ENCODE measurements around the gene BROX.
"Not testable (repeated sequence)": the region's sequence is repeated elsewhere in the genome, so short reads cannot be mapped to it uniquely, and the experiment has no call there.

BROX gene, protein sequence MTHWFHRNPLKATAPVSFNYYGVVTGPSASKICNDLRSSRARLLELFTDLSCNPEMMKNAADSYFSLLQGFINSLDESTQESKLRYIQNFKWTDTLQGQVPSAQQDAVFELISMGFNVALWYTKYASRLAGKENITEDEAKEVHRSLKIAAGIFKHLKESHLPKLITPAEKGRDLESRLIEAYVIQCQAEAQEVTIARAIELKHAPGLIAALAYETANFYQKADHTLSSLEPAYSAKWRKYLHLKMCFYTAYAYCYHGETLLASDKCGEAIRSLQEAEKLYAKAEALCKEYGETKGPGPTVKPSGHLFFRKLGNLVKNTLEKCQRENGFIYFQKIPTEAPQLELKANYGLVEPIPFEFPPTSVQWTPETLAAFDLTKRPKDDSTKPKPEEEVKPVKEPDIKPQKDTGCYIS

DNA sequence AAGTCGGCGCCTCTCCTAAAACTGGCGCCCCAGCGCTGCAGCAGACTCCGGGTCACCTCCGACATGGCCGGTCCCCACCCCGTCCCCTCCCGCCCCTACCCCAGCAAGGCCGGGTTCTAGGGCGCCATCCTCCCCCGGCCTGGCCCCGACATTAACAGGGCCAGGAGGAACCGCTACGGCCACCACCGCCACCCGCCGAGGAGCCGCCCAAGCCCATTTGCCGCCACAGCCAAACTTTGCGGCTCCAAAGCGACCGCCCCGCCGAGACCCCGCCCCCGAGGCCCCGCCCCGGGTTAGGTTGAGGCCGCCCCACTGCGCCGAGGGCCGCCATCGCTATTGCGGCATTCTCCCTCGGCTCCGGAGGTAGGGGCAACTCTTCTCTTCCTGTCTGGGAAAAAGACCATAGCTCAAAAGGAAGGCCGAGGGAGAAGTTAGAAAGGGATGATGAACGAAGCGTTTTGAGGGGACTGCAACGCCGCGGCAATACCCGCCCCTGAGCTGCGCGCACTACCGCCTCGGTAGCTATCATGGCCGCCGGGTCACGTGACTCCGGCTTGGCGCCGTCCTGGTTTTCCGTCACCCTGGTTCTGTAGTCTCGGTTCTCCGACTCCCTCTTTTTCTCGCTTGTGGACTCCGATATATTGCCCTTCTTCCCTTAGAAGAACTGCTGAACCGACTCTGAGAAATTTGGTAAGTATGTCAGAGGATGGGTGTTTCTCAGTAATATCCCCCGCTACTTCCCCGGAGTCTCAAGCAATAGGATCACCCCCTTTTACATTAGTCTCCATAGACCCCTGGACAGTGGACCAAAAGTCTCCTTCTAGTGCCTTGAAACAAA is at the start of gene BROX, which contains the start of gene AIDA:
BROX (plus strand) TSS at position 312 of the 838 bp plus-strand sequence. CDS start 3,136 bp downstream, outside the sequence.
AIDA (minus strand) TSS at position 239 of the 838 bp plus-strand sequence; CDS start at position 65, 174 bp downstream.
- peak; percentile 94 for DNase-seq

DNA sequence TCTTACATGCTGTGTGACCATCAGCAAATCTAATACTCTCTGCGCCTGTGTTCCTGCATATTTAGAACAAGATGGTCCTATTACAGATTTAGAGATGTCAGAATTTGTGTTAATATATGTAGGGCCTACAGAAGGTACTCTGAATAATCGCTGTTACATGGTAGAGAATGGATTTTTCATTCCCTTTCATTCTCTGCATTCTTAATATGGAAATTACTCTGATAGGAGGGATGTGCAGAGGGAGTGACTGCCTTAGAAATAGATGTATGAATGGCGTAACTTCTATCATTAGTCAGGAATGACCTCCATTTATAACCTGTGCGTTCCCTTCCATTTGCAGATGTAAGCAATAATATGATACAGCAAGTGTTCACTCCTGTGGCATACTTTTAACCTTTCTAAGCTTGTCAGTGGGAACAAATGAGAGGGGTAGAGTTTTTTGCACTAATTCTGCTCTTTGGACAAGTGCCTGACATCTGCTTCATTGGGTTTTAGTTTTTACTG is 48.9 kb upstream of the BROX start:
- no peak for DNase-seq

- no peak for DNase-seq
Observed at GRCh38 chr1:222665964-222666363, 46.4 kb upstream of the BROX start.

GRCh38 chr1:222668184-222668583 is 44.2 kb upstream of the BROX start:
- not testable (repeated sequence) for DNase-seq

DNA sequence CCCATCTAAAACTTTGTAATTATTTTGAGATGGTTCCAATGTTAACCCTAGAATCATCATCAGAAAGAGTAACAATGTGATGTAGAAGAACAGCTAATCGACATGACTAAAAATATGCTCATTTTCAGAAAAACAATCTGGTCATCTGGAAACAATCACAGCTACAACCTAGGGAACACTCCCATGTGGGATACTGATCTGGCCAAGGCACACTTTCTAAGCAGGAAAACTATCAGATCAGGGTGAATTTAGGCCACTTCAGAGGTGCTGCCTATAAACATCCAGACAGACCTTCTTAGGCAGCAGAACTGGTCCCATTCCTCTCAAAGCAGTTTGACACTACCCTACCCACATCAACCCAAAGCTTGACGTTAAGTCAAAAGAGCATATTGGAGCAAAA is 43.3 kb upstream of the BROX start:
- DNase-seq = not testable (repeated sequence)

GRCh38 chr1:222670110-222670509 is 42.3 kb upstream of the BROX start:
- no peak for DNase-seq

GRCh38 chr1:222680080-222680479 is 32.3 kb upstream of the BROX start:
- no peak for DNase-seq

DNA sequence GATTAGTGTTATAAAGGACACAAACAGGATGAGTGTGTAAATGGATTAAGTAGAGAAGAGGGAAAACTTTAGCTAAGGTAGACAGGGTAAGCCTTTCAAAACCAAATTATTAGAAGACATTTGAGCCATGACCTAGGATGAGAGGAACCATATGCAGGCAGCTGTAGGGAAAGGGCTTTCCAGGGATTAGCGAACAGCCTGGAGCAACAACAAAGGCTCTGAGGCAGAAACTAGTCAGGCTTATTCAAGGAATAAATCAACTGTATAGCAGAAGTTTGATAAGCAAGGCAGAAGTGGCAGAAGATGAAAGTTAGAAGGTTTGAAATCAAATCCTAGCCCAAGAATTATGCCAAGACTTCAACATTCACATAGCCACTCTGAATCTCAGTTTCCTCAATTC is 21.3 kb upstream of the BROX start:
- no peak for DNase-seq

DNA sequence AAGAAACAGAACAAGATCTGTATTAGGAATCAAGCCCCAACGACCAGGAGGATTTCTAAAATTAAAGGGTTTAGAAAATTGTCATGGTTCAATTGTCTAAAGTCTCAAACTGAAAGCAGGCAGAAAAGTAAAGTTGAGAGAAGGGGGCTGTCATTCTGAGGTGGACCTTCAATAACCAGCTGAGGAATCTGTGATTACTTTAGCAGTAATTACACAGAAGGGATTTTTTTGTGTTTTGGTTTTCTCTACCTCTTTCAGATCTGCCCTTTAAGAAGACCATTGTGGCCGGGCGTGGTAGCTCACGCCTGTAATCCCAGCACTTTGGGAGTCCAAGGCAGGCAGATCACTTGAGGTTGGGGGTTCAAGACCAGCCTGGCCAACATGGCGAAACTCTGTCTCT is 17.4 kb upstream of the BROX start:
- no peak for DNase-seq

GRCh38 chr1:222696741-222697140 is 15.6 kb upstream of the BROX start:
- DNase-seq = no peak

GRCh38 chr1:222697203-222697602 is 15.2 kb upstream of the BROX start:
- DNase-seq = no peak

- no peak for DNase-seq
Observed at GRCh38 chr1:222697826-222698225, 14.5 kb upstream of the BROX start.

DNA sequence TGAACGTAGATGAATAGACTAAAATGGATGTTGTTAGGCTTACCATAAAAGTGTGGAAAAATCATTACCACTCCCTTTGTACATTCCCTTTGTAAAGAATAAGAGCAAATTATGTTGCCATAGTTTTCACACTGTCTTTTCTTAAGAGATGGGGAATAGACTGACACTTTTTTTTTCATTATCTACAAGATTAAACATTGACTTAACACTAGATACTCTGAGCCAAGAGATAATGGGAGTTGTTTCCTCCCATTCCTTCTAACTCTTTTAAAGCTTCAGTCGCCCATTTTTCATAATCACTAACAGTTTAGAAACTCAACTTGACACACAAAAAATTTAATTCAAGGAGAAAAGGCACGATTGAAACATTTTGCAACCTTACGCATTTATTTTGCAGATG is 10.2 kb upstream of the BROX start:
- no peak for DNase-seq

- no peak for DNase-seq
Observed at GRCh38 chr1:222704260-222704659, 8.1 kb upstream of the BROX start.

DNA sequence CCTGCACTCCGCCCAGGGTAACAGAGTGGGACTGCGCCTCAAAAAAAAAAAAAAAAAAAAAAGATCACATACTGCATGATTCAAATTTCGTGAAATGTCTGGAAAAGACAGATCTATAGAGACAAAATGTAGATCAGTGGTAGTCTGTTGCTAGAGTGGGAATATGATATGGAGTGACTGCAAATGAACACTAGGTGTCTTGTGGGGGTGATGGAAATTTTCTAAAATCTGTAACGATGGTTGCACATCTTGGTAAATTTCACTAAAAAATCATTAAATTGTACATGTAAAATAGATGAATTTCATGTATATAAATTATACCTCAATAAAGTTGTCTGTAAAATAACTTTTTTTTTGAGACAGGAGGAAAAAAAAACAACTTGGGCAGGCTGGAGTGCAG is 5.5 kb upstream of the BROX start:
- no peak for DNase-seq

DNA sequence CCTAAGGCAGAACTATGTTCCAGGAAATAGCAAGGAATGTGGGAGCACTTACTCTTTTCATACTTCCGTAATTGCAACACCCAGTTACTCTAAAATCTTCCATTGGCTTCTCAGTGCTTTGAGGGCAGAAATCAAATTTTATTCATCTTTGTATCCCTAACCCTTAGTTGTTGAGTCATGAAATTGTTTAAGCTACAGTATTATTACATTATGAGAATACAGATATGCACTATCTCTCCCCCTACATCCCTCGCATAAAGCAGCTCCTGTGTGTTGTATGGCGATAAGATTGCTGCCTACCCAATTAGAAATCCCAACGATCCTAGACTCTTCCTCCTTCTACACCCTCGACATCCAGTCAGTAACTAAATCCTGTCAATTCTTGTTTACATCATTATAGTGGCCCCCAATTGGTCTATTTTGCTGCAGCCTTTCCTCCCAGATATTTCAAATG is 2.6 kb upstream of the BROX start:
- DNase-seq = no peak

- peak; percentile 76 for DNase-seq
Observed at GRCh38 chr1:222711319-222712252, 778 bp upstream of the BROX start.

DNA sequence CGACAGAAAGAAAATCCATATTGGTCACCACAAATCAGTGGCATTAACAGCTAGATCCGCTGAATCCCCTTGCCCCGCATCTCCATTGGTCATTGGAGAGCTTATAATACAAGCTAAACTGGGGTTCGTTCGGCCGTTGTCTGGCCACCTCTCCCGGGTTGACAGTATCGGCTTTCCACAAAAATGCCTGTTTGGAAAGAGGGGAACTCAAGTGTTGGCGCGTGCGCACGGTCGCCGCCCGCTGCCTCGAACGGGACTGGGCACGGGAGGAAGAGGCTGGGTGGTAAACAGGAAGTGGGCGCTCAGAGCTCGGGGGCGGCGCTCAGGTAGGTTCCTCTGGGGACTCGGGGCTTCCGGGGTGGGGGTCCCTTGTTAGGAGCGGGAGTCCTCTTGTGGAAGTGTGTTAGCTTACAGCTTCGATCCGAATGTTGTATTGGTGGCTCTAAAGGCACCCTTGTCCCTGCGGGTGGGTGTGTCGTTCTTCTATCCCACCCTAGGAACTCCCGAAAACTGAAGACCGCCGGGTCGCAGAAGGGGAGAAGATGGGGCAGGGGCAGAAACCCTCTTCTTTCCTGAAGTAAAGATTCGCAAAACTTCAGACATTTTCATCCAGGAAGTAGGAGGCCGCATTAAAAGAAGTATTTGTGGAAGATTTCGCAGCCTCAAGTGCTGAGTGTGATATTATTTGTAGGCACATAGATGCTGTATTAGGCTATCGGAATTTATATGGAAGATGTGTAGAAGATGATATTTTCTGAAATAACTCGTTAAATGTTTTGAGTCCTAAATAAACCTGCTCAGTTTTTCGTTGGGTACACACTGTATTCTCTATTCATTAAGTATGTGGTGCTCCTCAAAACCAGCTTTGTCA is 962 bp downstream of the BROX start:
- peak; percentile 98 for DNase-seq

GRCh38 chr1:222716393-222716792 is 4.0 kb downstream of the BROX start:
- DNase-seq = no peak

DNA sequence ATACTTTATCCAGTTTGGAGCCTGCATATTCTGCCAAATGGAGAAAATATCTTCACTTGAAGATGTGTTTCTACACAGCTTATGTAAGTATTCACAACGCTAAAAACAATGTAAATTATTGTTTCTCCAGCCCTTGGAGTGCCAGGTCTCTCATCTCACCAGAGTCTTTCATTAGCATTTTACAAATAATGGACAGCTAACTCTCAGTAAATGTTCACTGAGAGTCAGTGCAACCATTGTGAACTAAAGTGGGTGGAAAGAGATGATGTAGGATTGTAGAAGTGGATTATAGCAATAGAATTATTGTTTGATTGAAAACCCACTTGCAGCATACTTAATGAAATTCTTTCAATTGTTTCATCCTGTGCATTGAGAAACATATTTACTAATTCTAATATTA is 16.4 kb downstream of the BROX start:
- DNase-seq = no peak

GRCh38 chr1:222730866-222731265 is 18.5 kb downstream of the BROX start:
- no peak for DNase-seq
